Lung microvascular endothelial cell (primary cell): Measurements from ENCODE around the gene ZFHX3. TPM values are rescaled to one million over a fixed set of nuclear protein-coding genes. Genes with fewer than 3 reads are reported as not detected.

Experiments
- DNase-seq, 2 donors: peaks; one replicate each; pipeline versions ENCODE4 v3.0.0 to v3.0.0-alpha.2; 2010; ENCODE audit warnings: low read depth in 2 of 2
- total RNA-seq: library from RNA; depleted of rRNA; stranded (reverse); fragments of >200 nt; gene quantifications from 2 replicates; pipeline ENCODE4 v1.2.1, GENCODE V29; 2014

Gene ZFHX3
- total RNA-seq, 1 donor from 2014 or later: 7.9 TPM

DNA sequence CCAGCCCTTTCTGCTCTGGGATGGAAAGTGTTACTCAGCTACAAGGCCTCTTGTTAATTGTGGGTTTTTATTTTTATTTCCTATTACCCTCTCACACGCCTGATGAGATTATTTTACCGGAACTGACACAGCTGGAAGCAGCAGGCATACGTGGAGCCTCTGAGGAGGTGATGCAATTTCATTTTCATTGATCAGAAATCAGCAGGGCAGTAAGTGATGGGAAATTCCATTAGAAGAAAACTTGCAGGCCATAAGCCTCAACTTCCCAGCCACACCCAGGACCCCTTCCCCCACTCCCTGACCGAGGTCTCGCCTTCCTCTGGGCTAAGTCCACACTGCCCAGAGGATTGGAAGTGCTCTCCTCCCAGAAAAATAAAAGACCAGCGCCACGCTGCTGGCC, 69.7 kb downstream of the ZFHX3 start:
- DNase-seq: peak; percentile 14 to 24

DNA sequence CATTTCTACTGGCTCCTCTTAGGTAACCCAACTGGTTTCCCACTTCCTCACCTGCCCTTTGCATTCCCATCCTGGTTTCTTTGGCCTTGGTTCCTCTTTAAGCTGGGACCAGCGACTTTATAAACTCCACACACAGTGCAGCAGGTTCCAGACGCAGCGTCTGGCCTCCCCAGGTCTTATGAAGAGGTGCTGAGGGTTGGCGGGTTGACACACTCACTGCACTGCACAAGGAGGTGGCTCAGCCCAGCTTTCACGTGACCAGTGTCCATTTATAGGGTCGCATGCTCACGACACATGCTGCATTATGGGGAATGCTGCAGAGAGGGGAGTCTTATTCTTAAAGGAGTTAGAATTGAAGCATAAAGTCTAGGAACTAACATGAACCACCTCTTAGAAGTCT, 70.8 kb downstream of the ZFHX3 start:
- no peak for DNase-seq

DNA sequence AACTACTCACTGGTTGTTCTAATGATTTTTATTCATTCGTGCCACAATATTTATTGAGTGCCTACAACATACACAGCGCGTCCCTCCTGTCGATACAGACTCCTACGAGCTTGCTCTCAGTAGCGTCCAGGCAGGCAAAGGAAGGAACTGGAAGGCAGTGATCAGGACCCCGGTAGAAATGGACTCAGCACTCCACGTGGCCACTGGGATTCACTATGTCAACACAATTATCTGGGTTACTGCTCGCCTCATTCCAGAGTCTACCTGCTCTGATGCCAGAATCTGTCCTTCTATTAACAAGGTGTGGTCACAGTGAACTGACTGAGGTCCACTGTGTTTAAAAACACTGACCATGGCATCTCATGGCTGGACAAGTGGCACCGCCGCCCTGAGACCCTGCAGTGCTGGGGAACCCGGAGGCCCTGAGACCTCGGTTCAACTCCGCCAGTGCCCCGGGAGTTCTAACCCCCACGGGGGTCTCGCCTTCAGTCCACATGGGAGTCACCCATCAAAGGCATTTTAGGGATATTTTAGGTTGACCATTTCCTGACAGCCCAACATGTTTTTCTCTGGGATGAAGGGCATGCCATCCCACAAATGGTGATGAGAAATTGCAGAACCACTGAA, 71.4 kb downstream of the ZFHX3 start:
- no peak for DNase-seq

DNA sequence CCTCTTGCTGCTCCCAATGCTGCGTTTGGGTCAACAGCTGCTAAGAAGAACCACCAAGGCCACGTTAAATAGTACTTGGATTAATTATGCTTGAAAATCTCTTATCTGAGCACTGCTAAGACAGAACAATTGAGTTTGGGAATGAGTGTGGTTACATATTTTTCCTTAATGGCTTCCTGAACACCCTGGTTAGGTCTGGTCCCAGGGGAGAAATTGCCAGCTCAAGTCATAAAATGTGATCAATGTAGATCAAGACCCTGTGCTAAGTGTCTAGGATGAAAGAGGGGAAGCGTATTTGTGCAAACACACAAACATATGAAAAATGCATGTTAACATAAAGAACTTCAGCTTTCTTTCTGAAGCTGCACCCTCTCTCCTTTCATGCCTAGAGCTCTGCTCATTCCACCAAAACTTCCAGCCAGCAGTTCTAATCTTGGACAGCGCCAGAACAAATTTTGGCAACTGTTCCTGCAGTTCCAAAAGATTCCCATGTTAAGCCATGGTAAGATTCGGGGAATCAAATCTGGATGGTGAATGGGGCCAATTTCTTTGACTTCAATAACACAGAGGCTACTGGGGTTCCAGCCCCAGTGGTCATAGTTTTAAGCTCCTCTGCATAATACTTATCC, 72.0 kb downstream of the ZFHX3 start:
- DNase-seq: no peak

DNA sequence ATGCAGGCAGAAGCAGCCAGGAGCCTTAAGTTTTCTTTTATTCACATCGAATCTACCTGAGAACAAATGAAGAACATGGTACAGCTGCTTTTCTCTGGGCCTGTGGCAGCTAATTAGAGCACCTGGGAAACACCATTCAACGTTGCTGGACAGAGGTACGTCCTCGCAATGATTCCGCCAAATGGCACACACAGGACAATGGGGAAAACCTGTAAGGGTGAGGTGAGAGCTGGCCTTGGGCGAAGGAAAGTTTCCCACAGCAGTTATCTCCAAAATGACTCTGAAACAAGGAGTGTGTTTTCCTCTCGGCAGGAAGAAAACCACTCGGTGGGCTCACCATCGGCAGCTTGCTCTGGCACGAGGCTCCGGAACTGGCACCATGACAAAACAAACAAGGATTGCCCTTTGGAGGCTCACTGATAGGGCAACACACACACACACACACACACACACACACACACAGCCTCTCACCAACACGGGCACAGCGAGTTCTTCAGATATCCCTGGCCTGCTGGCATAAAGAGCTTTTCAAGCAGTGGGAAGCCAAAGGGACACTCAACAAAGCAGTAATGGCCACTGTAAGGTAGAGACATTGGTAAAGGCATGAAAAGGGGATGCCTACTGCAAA, 73.7 kb downstream of the ZFHX3 start:
- peak in 1 of 2 donors; percentile 91 for DNase-seq

DNA sequence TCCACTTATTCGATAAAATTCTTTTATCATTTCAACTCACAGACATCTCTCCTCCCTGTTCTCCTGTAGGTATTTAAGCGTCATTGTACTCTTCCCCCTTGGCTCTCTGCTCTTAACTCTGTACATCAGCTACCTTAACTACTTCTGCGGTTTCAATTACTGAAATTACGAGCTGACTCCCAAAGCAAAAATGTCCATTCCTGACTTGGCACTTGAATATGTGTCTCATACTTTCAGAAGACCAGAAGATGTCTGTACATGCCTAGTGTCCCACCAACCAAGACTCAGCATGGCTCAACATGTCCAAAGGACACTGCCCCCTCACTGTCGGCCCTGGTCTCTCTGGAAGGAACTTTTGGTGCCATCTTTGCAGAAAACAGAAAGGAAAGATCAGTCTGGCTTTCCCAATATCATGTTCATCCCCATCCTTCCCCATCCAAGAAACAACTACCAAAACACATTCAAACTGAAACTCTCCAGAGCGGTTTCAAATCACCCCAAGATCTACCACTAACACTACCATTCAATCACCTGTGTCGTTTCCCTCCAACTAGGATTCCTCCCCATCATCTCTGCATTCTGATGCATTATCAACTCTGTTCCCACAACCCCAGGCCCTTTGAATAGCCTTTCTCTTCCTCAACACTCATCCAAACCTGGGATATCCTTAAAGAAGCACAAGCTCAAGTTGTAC, 74.9 kb downstream of the ZFHX3 start:
- no peak for DNase-seq

DNA sequence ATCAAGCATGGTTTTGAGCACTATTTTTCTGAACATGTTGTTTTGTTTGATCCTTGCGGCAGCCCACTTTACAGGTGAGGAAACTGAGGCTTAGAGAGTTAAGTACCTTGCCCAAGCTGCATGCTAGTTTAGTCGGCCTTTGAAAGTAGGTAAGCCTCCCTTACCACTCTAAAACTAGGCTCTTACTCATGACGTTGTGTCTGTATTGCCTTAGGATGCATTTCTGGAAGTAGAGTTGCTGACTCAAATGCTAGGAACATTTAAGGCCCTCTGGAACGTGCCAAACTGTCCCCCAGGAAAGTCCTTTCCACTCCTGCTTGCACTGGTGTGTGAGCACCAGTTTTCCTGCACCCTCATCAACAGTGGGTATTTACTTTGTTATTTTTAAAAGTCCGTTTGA, 76.6 kb downstream of the ZFHX3 start:
- no peak for DNase-seq

DNA sequence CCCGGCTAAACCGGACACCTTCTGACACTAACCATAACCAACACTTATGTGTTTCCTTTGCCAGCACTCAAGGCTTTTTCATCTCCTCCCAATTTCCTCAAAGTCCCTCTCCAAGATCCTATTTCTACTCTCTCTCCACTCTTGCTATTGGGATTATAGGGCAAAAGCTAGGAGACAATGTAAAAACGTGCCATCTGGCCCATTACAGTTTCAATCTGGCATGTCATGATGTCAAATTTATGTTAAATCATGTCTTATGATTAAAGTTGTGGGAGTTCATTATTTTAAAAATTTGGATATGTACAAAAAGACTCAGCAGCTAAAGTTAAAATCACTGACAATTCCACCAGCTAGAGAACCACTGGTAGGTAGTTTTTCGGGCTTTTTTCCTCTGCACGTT, 77.3 kb downstream of the ZFHX3 start:
- DNase-seq: no peak

DNA sequence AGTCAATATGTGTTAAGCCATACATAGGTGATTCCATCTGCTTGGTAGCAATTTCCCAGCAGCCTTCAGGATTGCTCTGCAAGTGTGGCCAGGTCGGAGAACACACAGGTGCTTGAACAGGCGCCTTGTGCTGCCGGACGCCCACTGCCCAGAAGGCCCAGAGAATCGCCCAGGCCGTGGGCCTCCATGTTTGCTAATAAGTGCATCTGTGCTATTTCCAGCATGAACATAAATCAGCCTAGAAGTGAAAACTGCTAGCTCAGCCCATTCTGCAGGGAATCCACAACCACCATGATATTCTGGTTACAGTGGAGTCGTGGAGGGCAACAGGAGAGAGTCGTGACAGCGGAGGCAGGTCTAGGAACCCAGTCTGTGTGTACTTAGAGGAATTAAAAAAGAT, 78.1 kb downstream of the ZFHX3 start:
- DNase-seq: no peak

DNA sequence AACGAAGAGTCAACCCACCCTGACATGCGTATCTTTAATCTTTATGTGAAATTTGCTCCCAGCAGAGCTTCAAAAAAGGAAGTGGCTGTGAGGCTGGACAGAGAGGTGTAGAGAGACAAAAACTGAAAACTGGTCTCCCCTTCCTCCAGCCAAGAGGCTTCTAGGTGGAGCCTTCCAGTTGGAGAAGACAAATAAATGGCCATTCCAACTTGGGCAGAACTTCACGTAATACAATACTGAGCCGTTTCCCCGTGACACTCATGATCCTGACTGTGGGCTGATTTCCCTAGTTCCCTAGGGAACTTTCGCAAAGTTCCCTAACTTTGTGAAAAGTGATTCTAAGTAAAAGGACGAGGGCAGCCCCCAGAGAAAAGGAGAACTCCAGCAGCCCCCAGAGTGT, 78.8 kb downstream of the ZFHX3 start:
- no peak for DNase-seq

DNA sequence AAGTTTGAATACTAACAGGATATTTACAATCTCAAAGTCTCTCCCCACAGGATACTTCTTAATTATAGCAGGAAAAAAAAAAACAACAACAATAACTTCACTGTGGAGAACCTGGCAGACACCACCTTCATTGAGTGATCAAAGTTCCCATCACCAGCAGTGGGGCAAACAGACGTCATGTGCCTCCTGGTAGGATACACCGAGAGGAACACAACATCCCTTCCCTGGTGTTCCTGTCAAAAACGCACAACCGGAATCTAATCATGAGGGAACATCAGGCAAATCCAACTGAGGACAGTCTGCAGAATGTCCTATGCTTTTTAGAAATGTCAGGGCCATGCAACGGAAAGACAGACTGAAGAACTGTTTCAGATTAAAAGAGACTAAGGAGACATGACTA, 80.0 kb downstream of the ZFHX3 start:
- no peak for DNase-seq

DNA sequence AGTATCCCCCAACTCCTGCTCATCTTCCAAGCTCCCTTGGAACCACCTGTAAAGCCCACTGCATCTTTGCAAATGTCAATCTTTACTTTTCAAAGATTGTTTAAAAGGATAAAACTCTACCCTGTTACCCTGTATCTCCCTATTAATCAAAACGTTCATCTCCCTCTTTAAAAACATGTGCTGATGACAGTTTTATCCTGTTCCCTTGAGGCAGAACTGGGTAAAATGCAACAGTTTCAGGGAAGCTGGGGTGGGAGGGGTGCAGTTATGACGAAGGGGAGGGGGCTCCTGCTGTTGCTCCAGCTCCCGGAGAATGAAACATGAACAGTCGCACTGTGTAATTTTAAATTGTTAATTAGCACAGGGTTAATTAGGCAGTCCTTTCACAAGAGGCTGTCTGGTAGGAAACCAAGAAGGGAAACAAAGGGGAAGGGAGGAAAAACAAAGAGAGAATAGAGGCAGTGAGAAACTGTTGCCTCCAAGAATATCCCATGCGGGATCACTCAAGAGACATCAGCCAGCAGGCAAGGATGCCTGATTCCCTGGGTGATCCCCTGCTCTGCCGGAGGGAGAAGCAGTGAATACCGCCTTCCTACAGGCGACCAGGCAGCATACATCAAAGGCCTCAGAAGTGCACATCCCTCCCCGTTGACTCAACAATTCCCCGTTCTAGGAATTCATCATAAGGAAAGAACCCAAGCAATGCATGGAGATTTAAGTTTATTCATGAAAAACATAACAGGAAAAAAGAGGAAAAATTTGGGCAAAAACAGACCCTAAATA, 84.2 kb downstream of the ZFHX3 start:
- DNase-seq: no peak

DNA sequence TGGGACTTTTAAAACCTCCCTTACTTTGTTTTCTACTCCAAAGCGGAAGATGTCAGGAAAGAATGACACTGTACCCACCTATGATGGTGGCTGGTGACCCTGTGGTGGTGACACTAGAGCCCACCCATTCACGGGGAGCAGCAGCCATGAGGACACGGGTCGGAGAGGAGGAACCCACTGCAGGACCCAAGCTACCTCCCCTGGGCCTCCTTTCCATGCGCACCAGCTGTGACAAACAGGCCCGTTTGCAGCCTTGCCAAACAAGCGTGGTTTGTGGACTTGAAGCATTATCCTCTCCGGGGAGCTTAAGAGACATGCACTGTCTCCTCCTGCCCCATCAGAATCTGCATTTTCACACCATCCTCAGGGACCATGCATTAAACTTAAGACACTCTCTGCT, 85.6 kb downstream of the ZFHX3 start:
- DNase-seq: no peak

DNA sequence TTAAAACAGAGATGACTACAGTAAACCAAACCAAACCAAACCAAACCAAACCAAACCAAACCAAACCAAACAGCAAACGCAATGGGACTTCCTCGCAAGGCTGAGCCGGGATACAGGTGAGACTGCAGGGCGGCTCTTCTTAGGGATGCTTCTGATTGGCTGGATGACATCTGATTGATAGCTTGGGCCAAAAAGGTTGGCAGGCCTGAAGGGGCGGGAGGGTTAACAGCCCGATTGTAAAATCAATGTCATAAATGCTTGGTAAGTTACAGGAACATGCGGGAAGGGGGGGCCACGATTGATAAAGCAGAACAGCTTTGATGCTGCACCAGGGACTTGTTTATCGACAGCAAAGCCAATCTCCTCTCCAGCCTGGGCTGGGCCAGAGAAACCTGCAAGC, 86.1 kb downstream of the ZFHX3 start:
- no peak for DNase-seq

DNA sequence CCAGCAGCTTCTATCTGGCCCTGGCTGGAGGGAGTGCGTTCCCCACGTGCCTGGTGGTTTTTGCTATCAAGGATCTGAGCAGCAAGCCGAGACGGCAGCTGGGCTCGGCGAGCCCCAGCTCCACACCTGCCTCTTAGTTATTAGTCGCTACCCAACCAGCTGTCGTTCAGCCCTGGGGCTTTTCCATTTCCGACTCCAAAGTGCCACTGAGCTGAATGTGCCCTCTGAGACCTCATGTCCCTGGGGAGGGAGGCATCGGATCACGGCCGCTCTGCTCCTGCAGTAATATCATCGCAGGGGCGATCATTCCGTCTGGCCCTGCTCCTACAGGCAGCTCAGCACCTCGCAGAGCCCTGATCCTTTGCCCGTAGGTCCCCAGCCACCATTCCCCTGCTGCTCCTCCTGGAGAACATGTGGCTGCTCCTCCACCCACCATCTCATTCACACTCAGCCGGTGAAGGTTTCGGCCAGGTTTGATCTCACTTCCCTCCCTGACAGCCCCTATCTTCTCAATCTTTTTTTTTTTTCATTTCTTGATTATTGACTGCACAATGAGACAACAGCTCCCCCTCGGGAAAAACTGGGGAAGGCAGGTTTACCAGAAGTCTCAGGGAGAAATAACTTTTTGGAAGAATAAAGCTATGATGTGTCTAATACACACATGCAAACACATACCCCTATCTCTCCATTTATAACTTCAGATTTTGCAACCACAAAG, 86.7 kb downstream of the ZFHX3 start:
- peak in 1 of 2 donors; percentile 22 for DNase-seq

DNA sequence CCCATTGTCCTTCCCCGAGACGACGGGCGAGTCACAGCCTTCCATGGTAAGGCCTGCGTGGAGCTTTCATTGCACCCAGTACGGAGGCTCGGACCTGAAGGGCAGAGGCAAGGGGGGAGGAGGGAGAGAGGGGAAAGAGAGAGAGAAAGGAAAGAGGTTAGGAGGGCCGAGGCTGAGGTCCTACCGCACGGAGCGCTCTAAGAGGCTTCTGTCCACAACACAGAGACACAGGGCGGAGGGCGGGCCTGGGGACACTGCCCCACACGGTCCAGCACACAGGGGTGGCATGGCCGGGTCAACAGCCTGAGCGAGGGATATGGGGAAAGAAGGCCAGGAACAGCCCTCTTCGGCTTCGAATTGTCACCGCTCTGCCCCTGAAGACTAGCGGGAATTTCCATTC, 87.8 kb downstream of the ZFHX3 start:
- DNase-seq: no peak

DNA sequence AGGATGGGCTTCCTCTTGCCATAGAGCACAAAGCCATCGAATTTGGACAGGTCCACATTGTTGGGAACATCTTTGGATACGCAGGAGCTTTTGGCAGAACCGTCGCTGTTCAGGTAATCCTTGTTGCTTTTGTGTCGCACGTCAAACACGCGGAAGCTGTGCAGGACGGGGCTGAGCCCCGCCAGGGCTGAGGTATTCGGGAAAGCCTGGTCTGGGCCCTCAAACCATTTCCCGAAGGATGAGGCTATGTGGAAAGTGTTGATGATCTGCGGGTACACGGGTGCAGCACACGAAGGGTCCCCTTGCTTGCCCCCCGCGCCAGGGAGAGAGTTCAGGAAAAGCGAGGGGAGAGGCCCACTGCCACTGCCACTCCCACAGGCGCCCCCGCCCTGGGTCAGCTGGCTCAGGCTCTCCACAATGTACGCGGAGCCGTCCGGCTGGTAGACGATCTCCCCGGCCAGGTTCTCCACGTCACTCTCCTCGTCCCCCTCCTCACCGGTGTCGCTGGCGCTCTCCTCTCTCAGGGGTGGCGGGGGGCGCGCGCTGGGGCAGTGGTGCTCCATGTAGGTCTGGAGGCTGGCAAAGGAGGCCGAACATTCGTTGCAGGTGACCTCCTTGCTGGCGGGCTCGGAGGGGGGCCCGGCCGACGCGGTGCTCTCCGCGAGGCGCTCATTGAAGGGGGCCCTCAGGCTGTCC, 88.5 kb downstream of the ZFHX3 start:
- no peak for DNase-seq

DNA sequence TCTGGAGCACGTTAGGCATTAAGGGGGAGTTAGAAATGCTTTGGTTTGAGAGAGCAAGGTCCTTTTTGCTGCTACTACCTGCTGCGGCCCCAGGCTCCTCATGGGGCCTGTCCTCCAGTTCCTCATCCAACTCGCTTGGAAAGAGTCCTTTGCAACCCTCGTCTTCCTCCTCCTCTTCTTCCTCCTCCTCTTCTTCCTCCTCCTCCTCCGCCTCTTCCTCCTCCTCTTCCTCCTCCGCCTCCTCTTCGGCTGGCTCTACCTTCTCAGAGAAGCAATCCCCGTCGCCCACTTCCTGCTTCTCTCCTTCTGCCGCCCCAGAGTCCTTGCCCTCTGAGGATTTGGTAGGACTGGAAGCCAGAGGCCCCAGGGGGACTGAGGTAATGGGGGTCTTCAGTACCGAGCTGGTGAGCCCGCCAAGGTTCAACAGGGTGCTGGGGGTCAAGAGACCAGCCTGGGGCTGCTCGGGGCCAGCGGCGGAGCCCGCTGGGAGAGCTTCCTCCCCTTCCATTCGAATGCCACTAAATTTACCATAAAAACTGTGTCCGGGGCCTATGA, 89.3 kb downstream of the ZFHX3 start:
- no peak for DNase-seq

DNA sequence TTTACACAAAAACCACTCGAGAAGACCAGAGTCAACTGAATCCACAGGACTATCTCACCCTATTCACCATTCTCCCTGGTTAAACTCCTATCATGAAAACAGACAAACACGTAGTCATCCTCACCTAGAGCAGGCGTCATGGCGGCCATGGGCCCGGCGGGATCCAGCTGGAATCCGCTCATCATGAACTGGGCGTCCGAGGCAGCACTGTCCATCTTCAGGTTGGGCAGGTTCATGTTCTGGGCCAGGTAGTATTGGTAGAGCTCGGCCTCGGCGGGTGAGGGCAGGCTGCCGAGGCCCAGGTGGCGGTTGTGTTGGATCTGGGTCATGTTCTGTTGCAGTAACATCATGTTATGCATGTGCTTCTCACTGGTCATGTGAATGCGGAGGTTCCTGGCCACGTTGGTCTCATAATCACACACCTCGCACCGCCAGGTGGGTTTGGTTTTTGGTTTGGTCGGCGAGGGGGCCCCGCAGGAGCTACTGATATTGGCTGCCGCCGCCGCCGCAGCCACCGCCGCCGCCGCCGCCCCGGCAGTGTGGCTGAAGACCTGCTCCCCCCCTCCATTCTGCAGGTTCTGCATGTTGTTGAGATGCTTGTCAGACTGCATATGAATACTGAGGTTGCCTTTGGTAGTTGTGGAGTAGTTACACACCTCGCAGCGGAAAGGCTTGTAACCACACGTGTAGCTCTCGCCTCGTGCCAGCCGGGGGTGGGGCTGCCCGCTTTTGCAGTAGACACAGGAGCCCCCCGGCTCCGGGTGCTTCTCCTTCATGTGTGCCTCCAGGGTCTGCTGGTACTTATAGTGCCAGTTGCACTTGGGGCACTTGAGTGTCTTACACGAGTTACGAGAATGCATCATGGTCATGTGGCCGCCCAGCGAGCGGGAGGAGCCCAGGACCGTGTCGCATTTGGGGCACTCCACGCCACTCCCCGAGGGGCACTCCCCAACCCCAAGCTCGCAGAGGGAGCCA, 90.3 kb downstream of the ZFHX3 start:
- DNase-seq: no peak
